ENCODE measurements around the gene STIM2.

STIM2 gene

DNA sequence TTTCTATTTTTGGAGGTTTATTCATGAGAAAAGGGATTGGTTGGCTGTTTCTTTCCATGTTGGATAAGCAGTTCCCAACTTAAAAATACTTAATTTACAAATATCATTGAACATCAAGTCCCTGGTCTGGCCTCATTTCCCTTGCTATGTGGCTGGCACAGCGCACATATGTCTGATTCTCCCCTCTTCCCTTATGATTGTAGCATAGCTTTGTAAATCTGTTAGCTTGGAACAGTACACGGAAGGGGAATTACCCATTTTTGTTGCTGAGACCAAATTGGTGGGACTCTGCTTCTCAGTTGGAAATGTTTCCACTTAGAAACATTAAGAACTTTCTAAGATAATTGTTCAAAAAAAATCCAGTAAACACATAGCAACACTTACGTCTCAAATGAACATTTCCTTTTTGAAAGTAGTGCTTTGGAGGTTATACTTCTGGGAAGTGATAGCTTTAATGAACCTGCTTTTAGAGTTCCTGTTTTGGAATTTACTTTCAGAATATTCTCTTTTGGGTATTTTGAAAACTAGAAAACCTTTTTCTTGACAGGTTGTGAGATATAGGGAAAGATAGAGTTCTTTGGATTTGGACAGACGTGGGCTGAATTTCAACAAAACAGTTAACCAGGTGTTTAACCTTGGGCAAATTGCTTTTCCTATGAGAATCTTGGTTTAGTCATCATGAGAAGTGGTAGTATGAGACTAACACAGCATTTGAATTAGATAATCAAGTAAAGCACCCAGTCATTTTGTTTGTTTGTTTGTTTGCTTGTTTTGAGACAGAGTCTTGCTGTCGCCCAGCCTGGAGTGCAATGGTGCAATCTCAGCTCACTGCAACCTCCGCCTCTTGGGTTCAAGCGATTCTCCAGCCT, 47.3 kb downstream of the STIM2 start:
- no peak for DNase-seq

DNA sequence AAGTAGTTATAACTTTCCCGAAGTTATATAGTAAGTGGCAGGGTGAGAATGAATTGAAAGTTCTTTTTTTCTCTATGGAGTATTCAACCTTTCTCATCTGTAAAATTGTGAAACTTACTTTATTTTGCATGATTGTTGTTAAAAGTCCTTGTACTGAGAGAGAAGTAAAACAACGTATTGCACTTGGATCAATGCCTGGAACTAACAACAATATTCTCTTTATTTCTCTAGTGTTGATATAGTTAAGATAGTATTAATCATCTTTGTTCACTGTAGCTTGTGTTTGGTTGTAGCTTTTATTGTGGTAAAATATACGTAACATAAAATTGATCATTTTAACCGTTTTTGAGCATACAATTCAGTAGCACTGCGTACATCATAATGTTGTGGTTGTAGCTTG, 48.7 kb downstream of the STIM2 start:
- no peak for DNase-seq

DNA sequence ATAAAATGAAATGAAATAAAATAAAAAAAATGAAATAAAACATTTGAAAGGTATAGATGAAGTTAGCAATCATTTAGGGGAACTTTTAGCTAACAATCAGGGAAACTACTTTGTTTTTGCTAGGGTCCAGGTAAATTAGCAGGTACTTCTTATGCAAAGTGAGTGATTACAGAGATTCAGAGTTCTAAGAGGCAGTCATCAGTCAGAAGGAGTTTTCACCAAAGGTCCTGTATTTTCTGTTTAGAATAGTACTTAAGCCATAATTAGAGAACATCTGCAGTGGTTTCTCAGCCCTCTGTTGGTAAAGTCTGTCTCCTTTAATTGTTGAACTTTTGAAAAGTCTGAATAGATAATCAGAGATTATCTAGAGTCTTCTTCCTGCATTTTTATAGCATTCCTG, 50.6 kb downstream of the STIM2 start:
- no peak for DNase-seq

DNA sequence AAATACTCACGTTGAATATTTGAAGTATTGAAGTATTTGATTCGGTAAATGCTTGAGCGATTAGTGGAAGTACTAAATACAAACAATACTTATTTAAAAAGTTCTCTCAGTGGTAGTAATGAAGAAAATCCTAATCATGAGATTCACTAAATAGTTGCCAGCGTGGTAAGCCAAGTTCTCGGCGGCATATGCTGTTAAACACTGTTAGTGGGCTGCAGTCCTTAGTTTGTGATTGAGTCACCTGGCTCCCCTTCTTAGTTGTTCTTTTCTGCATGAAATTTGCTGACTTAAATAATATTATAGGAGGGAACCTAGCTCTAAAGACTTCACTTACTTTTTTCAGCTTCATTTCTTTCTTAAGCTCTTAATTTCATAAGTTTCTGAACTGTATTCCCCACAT, 51.4 kb downstream of the STIM2 start:
- no peak for DNase-seq

DNA sequence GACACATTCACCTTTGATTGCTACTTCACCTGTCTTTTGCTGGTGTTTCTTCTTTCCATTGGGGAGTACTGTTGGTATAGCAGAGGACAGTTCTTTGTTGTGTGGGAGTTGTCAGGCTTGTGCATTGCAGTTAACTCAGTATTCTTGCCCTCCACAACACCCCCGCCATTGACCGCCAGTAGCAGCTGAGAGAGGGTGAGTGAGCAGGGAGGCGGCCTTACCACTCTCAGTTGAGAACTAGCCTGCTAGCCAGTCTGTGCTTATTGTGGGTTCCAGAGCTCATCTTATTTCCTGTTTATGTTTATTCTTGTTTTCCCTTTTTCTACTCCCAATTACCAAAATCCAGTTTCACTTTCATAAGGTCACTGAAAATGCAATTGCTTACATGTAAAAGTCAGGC, 52.2 kb downstream of the STIM2 start:
- DNase-seq = no peak

DNA sequence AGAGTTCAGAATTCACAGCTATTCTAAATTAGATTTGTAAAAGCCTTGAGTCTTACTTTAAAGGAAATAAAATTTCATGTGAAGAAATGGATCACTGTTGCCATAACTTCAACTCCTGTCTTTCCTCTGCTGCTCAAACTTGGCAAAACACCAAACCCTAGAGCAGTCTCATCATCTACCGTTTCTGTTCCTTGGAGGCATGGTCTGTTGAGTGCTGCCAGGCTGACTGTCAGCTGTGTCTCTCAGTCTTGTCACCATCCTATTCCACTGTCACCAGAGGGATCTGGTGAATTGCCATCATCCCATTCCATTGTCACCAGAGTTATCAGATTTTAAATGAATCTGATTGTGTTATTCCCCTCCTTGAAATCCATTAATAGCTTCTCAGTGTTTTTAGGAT, 55.6 kb downstream of the STIM2 start:
- no peak for DNase-seq

DNA sequence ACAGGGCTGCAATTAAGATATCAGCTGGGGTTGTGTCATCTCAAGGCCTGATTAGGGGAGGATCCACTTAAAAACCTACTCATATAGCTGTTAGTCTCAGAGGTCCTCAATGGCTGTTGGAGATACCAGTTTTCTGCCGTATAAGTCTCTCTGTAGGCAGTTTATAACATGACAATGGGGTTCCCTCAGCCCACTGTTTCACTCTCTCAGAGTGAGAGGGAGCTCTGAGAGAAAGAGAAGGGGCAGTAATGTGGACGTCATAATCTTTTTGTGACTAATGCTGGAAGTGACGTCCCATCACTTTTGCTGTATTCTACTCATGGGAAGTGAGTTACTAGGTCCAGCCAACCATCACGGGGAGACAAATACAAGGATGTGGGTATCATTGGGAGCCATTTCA, 70.3 kb downstream of the STIM2 start:
- no peak for DNase-seq

DNA sequence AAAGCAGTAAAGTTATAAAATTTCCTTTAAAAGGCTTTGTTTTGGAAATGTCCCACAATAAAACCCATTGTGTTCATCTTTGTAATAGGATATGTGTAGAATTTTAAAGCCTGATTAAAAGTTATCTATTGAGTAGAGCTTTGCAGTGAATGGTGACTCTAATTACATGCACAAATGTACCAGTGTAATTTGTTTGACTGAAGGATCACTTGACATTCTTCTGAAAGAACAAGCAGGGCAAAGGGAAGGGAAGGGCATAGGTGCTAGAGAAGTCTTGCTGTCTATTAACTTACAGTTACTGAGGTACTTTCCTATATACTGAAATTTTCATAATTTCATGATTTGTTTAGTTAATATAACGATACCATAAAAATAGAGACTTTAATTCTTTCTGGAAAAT, 70.8 kb downstream of the STIM2 start:
- DNase-seq = no peak

DNA sequence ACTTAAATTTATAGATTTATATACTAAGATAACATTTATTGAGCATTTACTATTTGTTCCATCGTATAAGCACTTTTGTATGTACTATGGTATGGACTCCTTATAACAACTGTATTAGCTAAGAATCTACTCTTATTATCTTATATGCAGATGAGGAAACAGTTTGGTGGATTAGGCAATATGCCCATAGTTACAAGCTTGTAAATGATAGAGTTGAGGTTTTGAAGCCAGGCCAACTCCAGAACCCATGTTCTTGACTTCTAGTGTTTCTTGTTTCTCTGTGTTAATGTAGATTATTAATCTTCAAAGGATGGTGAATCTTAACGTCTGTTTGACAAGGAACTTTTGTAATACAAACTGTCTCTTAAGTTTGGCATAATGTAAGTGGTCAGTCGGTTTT, 71.3 kb downstream of the STIM2 start:
- no peak for DNase-seq

DNA sequence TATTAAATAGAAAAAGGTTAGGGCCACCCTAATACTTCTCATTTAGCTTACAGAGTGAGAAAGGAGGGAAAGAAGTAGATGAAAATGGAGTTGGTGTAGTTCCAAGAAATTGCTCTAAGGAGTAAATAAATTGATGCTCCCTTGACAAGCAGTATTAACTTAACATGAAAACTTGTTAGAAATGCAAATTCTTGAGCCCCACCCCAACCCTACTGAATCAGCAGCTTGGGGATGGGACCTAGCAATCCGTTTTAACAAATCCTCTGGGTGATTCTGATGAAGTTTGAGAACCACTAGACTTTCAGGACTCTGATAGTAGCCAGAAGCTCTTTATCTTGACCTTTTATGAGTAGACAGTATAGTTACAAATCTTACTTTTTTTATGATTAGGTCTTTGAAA, 74.8 kb downstream of the STIM2 start:
- DNase-seq = no peak

DNA sequence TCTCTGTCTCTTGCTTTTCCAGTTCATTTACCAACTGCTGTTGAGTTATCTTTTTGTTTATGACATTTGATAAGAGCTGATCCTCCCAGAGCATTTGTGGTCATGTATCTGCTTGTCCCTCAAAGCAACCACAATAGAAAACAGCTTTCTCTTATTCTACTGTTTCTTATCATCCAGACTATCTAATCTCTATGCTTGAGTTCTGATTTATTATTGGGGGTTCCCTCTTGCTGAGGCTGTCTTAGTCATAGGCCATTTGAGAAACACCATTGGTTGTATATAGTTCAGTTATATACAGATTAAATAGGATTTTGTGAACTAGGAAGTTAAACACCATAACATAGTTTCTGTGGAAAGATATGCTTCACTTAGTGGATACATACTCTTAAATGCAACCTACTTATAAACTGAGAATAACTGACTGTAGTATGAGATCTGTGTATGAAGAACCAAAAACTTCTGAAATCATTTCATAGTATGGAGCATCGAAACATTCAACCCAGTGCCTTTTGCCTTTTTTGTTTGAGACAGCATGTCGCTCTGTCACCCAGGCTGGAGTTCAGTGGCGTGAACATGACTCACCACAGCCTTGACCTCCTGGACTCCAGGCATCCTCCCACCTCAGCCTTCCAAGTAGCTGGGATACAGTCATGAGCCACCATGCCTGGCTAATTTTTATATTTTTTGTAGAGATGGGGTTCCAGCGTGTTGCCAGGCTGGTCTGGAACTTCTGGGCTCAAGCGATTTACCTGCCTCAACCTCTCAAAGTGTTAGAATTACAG, 75.8 kb downstream of the STIM2 start:
- no peak for DNase-seq

DNA sequence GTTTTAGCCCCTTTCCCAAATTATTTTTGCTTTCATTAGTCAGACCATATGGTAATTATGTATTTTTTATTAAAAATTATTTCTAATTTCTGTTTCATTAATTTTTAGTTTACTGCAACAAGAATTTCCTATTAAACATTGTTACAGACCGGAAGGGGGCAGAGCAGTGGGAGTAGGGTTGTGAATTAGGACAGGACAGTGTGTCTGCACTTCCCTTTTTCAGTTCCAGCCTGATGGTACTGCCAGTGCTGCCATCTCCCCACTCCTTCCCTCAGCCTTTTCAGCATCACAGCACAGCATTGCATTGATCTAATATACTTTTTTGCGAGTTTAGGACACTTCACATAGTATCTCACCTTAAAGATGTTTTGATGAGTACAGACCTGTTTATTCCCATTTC, 76.5 kb downstream of the STIM2 start:
- no peak for DNase-seq

DNA sequence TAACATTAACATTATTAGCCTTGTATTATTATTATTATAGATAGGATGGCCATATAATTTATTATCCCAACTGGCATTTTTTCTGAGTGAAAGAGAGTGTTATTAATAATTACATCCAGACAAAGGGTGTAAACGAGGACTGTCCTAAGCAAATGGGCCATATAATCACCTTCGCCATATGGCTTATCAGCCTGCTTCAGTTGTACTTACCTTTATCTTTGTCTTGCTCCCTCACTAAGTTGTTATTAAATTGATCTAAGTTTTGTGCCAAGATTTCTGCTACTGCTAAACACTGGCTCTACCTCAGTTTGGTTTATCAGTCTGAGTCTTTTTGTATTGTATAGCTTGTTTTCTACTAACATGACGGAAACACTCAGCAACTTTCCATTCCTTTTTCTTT, 76.9 kb downstream of the STIM2 start:
- no peak for DNase-seq

DNA sequence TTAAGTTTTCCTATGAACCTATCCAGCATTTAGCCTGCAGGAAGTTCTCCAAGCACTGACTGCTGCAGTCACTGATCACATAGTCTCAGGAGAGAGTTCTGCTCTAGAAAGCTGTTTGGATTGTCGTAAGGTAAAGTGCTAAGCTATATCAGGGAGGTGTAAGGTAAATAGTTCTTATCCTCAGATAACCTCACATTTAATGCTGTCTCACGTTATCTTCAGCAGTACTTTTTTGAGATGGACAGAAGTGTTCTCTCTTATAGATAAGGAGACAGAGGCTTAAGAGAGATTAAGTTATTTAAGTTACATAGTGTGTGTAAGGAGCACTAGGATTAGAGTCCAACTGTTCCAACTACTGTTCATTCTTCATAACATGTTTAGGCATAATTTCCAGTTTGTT, 77.9 kb downstream of the STIM2 start:
- DNase-seq = no peak

DNA sequence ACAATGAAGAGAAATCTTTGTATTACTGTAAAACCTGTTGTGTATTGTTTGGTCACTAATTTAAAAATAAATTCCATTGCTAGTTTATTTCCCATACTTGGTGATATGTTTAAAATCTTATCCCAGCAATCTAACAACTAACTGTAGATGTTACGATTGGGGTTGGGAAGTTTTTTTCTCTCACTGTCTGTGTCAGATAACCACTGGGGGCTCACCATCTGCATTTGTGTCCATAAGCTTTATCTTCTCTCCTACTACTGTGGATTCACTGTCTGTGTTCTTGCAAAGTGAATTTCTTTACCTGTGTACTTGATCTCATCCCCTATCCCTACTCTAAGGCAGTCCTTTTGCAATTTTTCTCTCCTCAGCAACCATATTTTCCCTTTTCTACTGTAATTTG, 81.3 kb downstream of the STIM2 start:
- no peak for DNase-seq

DNA sequence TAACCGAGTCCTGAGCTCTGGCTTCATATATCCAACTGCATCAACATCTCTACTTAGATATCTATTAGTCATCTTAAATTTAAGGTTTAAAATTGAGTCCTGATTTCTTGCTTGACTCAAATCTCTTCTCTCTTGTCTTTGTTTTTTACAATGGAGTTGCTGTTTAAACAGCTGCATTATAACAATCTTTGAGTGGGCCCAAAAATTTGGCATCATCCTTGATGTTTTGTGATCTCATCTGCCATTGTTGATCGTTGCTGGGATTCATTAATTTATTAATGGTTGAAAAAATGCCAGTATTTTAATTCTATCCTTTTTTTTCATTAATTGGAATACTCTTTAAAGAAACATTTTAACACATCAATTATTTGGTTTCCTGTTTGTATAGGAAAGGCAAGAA, 82.2 kb downstream of the STIM2 start:
- DNase-seq = no peak

DNA sequence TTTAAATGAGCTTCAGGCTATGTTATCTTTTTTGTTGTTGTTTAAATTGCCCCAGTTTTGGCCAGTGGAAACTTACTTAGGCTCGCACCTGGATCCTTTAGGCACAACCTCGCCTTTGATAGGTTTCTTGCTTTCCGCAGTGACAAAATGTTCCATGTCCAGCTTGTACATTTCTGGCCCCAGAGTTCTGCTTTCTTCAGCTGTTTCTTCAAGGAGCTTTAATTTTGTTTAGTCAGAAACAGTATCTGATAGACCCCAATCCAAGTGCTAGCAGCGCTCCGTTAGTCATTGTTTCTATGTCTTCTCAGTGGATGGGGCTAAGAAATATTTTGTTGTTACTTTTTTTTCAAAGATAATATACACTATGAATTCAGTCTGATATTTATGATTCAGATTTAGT, 82.8 kb downstream of the STIM2 start:
- DNase-seq = no peak

DNA sequence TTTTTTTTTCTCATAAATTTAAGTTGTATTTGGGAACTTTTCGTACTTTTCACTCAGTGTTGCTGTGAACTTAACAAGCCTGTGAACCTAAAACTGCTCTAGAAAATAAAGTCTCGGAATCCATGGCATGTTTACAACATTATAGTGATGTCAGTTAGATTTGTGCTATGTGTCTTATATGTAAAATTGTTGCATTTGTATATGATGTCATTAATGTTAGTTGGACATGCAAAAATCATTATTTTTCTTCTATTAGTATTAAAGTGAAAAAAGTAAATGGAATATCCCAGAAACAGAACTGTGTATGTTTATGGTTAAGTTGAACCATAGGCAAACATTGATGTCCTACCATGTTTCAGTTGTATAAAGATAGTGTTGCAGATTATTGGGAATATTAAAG, 85.2 kb downstream of the STIM2 start:
- no peak for DNase-seq

DNA sequence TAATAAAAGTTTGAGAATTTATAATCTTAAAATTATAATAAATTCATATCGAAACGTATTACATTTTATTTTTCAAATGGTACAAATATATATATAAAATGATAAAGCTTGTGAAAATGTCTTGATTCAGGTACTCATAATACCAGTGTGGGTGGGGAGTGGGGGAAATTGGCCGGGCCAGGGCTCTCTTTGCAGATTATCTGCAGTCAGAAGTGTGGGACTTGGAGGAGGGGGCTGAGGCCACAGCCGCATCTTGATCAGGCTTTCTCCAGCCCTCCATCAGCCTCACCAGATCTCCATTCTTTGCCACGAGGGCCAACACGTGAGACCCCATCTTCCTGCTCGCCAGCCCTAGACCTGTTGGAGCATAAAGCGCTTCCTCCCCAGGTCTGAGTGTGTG, 86.7 kb downstream of the STIM2 start:
- DNase-seq = no peak

DNA sequence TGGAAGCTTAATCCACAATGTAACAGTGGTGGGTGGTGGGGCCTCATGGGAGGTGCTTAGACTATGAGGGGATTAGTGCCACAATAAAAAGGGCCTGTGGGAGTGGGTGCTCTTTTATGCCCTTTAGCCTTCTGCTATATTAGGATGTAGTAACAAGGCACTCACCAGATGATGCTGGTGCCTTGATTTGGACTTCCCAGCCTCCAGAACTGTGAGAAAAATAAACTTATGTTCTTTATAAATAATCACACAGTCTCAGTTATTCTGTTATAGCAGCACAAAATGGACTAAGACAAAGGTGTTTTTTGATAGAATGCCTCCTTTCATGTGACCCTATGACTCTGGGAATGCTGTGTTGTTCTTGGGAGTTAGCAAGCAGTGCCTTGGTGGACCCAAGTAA, 89.8 kb downstream of the STIM2 start:
- no peak for DNase-seq

DNA sequence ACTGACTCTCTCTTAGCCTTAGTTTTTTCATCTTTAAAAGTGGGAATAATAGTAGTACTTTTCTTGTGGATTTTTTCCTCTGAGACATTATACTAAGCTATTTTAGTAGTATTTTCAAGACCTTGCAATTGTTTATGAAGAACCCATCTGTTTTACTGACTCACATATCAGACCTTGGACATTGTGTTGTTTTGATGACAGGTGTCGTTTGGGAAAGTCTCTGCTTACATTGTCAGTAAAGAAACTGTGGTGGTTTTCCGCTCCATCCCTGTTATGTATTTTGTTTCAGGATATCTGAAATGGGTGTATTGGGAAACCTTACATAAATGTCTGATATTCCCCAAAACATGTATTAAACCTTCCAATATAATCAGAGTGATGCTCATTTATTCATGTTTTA, 92.2 kb downstream of the STIM2 start:
- no peak for DNase-seq

DNA sequence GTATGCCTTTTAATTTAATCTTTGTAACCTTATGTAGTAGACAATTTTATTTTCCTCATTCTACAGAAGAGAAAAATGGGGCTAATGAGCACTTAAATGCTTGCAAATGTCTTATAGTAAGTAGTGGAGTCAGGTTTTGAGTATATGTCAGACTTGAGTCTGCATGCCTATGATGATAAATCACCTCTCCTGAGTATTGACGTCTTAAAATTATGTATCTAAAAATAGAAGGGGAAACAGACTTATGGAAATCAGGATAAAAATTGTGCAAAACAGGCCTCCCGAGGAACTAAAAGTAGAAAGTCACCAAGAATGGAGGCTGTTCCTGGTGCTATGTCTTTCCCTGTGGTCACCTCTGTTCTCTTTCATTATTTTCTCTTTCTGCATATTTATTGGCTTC, 92.7 kb downstream of the STIM2 start:
- no peak for DNase-seq

DNA sequence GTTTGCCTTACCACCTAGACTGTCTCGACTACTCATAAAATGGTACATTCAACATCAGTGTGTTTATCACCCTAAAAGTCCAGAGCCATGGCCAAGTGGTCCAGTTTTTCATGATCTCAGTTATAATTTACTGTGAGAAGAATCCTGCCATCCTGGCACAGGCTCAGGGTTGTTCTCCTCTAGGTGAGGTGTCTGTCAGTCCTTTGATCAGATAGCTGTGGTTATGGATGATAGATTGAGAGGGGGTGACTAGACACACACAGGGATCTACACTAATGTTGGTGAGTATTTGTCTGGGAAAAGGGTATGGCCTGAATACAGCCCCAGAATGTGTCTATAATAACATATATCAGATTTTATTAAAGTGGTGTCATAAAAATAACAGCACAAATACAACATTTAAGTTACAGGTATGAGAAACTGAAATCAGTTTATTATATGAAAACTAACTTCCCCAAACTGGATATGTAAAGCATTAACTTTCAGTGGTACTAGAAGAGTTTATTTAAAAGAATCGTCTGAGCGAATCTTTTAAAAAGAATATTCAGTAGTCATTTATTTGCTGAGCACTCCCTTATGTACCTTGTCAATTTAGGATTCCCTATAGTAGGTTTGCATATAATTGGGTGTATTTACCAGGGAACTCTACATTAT, 93.3 kb downstream of the STIM2 start:
- no peak for DNase-seq

DNA sequence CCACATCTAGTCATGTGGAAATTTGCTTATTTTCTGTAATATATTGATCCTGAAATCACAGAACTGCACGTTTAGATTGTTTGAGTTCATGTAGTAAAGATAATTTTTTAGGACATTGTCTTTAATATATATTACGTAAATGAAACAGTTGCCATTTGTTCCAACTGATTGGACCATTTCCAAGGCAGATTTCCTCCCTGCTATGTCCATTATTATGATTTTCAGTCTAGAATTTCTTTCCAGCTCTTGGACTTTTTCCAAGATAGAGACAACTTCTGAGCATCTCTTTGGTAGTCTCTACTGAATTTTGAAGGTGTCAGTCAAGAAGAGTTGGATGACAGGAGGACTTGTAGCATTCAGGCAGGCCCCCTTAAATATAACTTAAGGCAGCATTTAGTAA, 94.6 kb downstream of the STIM2 start:
- no peak for DNase-seq
